HepG2 (cell line): ENCODE results near the gene CEACAM21.

Experiments
- SNRNP70 ChIP-seq: fragments of 200-400 bp; formaldehyde crosslinking; IDR thresholded peaks from 2 replicates; pipeline ENCODE4 v1.6.1; 2017; ENCODE audit warnings: mild to moderate bottlenecking, low read depth, low read length, moderate library complexity
- ZNF274 ChIP-seq: sonication (generic); formaldehyde crosslinking; IDR thresholded peaks from 2 replicates; pipeline ENCODE4 v1.5.1; 2020; ENCODE audit warnings: mild to moderate bottlenecking, missing genetic modification reagents
- ZNF670 ChIP-seq: sonication (generic); formaldehyde crosslinking; IDR thresholded peaks from 2 replicates; pipeline ENCODE4 v1.8.0; 2022; ENCODE audit warnings: mild to moderate bottlenecking, missing genetic modification reagents, borderline replicate concordance
- TF ChIP-seq, protein P1 (sequence below): sonication (generic); formaldehyde crosslinking; IDR thresholded peaks from 2 replicates; pipeline ENCODE4 v1.4.0; 2020; ENCODE audit warnings: missing genetic modification reagents
- TF ChIP-seq, protein P2 (sequence below): sonication (generic); formaldehyde crosslinking; IDR thresholded peaks from 2 replicates; pipeline ENCODE4 v1.4.0; 2020; ENCODE audit warnings: mild to moderate bottlenecking, missing genetic modification reagents

DNA sequence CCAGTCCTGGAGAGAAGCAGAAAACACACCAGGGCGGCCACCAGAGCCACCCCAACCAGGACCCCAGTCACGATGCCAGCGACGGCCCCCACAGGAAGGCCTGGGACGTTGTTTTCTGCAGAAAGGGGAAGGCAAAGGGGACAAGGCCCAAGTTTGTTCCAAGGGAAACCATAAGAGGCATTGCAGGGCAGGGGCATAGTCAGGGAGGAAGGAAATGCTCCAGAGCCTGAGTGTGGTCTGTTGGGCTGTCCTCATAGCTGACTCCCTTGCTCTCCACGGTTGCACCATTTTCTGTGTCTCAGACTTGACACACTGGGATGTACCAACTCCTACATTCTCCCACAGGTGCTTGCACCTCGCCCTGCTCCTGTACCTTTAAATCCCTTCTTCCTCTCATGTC is 45.7 kb downstream of the CEACAM21 start:
- no peak for TF ChIP-seq ZNF274
- no peak for TF ChIP-seq ZNF670
- TF ChIP-seq SNRNP70, result no peak
- TF ChIP-seq, protein P1, sequence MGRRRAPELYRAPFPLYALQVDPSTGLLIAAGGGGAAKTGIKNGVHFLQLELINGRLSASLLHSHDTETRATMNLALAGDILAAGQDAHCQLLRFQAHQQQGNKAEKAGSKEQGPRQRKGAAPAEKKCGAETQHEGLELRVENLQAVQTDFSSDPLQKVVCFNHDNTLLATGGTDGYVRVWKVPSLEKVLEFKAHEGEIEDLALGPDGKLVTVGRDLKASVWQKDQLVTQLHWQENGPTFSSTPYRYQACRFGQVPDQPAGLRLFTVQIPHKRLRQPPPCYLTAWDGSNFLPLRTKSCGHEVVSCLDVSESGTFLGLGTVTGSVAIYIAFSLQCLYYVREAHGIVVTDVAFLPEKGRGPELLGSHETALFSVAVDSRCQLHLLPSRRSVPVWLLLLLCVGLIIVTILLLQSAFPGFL, result no peak
- TF ChIP-seq, protein P2, sequence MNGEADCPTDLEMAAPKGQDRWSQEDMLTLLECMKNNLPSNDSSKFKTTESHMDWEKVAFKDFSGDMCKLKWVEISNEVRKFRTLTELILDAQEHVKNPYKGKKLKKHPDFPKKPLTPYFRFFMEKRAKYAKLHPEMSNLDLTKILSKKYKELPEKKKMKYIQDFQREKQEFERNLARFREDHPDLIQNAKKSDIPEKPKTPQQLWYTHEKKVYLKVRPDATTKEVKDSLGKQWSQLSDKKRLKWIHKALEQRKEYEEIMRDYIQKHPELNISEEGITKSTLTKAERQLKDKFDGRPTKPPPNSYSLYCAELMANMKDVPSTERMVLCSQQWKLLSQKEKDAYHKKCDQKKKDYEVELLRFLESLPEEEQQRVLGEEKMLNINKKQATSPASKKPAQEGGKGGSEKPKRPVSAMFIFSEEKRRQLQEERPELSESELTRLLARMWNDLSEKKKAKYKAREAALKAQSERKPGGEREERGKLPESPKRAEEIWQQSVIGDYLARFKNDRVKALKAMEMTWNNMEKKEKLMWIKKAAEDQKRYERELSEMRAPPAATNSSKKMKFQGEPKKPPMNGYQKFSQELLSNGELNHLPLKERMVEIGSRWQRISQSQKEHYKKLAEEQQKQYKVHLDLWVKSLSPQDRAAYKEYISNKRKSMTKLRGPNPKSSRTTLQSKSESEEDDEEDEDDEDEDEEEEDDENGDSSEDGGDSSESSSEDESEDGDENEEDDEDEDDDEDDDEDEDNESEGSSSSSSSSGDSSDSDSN (CRISPR knock-in tag), result no peak
